ENCODE measurements around the gene MIXL1. TPM values are rescaled to one million over a fixed set of nuclear protein-coding genes. Genes with fewer than 3 reads are reported as not detected.

Gene MIXL1
- total and polyA plus RNA-seq, 2 of the 13 experiments (the other 11 are each of a cell fraction or from before 2014, with no cell fraction given), result 7.6 to 18.5 TPM

- TF ChIP-seq ZHX2 (IDR thresholded peaks at IDR 0.05; ENCODE audit: low read depth) (no peak), ZHX2 (CRISPR knock-in tag; IDR thresholded peaks at IDR 0.05; ENCODE audit: borderline replicate concordance) (no peak; the same call in 1 of the 2 replicates), POLR2AphosphoS5 (IDR thresholded peaks at IDR 0.05; ENCODE audit: low read depth, low read length) (0 out of 2 replicates have a peak, but pooled peaks have one; percentile 33), MYNN (CRISPR knock-in tag; IDR thresholded peaks at IDR 0.05; ENCODE audit: low read depth) (no peak), NFYC (CRISPR knock-in tag; IDR thresholded peaks at IDR 0.05) (0 out of 2 replicates have a peak, but pooled peaks have one; percentile 22), PLRG1 (conservative IDR thresholded peaks at IDR 0.05) (no peak), ZNF253 (CRISPR knock-in tag; IDR thresholded peaks at IDR 0.05; ENCODE audit: borderline replicate concordance) (no peak), TAF1 (CRISPR knock-in tag; IDR thresholded peaks at IDR 0.05) (peak; percentile 55; the same call in 1 of the 2 replicates), ARID2 (CRISPR knock-in tag; IDR thresholded peaks at IDR 0.05; ENCODE audit: borderline replicate concordance) (no peak), MXD4 (CRISPR knock-in tag; IDR thresholded peaks at IDR 0.05) (0 out of 2 replicates have a peak, but pooled peaks have one; percentile 10), TFDP1 (CRISPR knock-in tag; IDR thresholded peaks at IDR 0.05; ENCODE audit: borderline replicate concordance) (no peak; the same call in 1 of the 2 replicates), ZNF333 (CRISPR knock-in tag; IDR thresholded peaks at IDR 0.05; ENCODE audit: borderline replicate concordance) (peak; percentile 72; the same call in 1 of the 2 replicates), IKZF1 (IDR thresholded peaks at IDR 0.05) (no peak), ESRRA (CRISPR knock-in tag; IDR thresholded peaks at IDR 0.05; ENCODE audit: low read depth) (peak; percentile 29; the same call in 1 of the 2 replicates), IRF1 (CRISPR knock-in tag; IDR thresholded peaks at IDR 0.05; ENCODE audit: low read depth) (no peak), ZNF83 (CRISPR knock-in tag; IDR thresholded peaks at IDR 0.05; ENCODE audit: borderline replicate concordance) (no peak), ZNF614 (CRISPR knock-in tag; IDR thresholded peaks at IDR 0.05; ENCODE audit: borderline replicate concordance) (no peak), ZNF3 (CRISPR knock-in tag; IDR thresholded peaks at IDR 0.05) (no peak), HBP1 (CRISPR knock-in tag; IDR thresholded peaks at IDR 0.05; ENCODE audit: low read depth) (no peak), ZNF703 (CRISPR knock-in tag; IDR thresholded peaks at IDR 0.05; ENCODE audit: borderline replicate concordance) (no peak), ZNF530 (CRISPR knock-in tag; IDR thresholded peaks at IDR 0.05; ENCODE audit: low read depth) (no peak), ZNF205 (CRISPR knock-in tag; IDR thresholded peaks at IDR 0.05) (0 out of 2 replicates have a peak, but pooled peaks have one; percentile 21)
Observed at GRCh38 chr1:226223157-226223785, at the start of gene MIXL1 (continued).
